Measurements from ENCODE around the gene ZNF892.

DNA sequence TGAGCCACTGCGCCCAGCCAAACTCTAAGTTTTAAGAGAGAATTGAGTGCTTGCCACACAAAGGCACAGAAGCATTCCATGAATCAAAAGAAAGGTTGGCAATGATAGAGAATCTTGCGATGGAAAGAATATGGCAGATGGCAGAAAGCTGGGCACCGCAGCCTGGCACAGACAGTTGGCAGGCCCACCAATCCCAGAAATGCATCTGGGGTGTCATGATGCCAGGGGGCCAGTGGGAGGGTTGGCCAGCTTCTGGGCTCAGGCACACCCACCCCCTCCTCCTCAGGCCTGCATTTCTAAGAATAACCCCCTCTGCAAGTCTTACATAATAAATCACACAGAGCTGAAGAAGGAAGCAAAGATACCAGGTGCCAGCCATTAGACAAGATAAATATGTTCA lies 22.1 kb upstream of the ZNF892 start:
- TF ChIP-seq, protein P1, sequence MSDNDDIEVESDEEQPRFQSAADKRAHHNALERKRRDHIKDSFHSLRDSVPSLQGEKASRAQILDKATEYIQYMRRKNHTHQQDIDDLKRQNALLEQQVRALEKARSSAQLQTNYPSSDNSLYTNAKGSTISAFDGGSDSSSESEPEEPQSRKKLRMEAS (IDR thresholded peaks at IDR 0.05): no peak
- TF ChIP-seq, protein P2, sequence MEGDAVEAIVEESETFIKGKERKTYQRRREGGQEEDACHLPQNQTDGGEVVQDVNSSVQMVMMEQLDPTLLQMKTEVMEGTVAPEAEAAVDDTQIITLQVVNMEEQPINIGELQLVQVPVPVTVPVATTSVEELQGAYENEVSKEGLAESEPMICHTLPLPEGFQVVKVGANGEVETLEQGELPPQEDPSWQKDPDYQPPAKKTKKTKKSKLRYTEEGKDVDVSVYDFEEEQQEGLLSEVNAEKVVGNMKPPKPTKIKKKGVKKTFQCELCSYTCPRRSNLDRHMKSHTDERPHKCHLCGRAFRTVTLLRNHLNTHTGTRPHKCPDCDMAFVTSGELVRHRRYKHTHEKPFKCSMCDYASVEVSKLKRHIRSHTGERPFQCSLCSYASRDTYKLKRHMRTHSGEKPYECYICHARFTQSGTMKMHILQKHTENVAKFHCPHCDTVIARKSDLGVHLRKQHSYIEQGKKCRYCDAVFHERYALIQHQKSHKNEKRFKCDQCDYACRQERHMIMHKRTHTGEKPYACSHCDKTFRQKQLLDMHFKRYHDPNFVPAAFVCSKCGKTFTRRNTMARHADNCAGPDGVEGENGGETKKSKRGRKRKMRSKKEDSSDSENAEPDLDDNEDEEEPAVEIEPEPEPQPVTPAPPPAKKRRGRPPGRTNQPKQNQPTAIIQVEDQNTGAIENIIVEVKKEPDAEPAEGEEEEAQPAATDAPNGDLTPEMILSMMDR (IDR thresholded peaks at IDR 0.05; ENCODE audit: low read depth, low read length, missing input control): no peak
- TF ChIP-seq SP1 (IDR thresholded peaks at IDR 0.05): no peak
- TF ChIP-seq RAD21 (IDR thresholded peaks at IDR 0.05): no peak
- TF ChIP-seq NR2F2 (IDR thresholded peaks at IDR 0.05): no peak

All from liver (tissue), 3 donors.